SK-N-SH treated with all-trans-retinoic acid at 6 μM for 48 hours (cell line): ENCODE results near the gene PAIP1.

ENCODE experiments used
- ISL1 ChIP-seq: fragments of 250-450 bp; sonication (Bioruptor Pico); IDR thresholded peaks from 2 replicates; pipeline ENCODE4 v2.1.2; 2022; ENCODE audit warnings: mild to moderate bottlenecking, moderate library complexity
- OSR1 ChIP-seq: fragments of 250-450 bp; sonication (Bioruptor Pico); IDR thresholded peaks from 2 replicates; pipeline ENCODE4 v1.8.0; 2022; ENCODE audit warnings: moderate library complexity, mild to moderate bottlenecking, inconsistent platforms
- PPARA ChIP-seq: fragments of 250-450 bp; sonication (Bioruptor Pico); IDR thresholded peaks from 2 replicates; pipeline ENCODE4 v1.5.0; 2020; ENCODE audit warnings: mild to moderate bottlenecking, borderline replicate concordance
- RARB ChIP-seq: fragments of 250-450 bp; sonication (Bioruptor Pico); IDR thresholded peaks from 2 replicates; pipeline ENCODE4 v1.8.0; 2021; ENCODE audit warnings: mild to moderate bottlenecking, moderate library complexity
- ZFP3 ChIP-seq: fragments of 250-450 bp; sonication (Bioruptor Pico); IDR thresholded peaks from 2 replicates; pipeline ENCODE4 v1.5.0; 2020; ENCODE audit warnings: mild to moderate bottlenecking, moderate library complexity
- ZFP30 ChIP-seq: fragments of 450-650 bp; formaldehyde crosslinking; IDR thresholded peaks from 2 replicates; pipeline ENCODE4 v1.5.0; 2022; ENCODE audit warnings: mild to moderate bottlenecking, moderate library complexity
- ZNF565 ChIP-seq: fragments of 450-650 bp; formaldehyde crosslinking; conservative IDR thresholded peaks from 2 replicates; pipeline ENCODE4 v1.5.0; 2020; ENCODE audit warnings: low read depth, mild to moderate bottlenecking, moderate library complexity
- ZNF70 ChIP-seq: fragments of 450-650 bp; formaldehyde crosslinking; IDR thresholded peaks from 2 replicates; pipeline ENCODE4 v1.5.0; 2020; ENCODE audit warnings: mild to moderate bottlenecking, moderate library complexity
- ZNF8 ChIP-seq: fragments of 450-650 bp; formaldehyde crosslinking; IDR thresholded peaks from 2 replicates; pipeline ENCODE4 v1.5.0; 2020; ENCODE audit warnings: mild to moderate bottlenecking, moderate library complexity
- TF ChIP-seq, protein P1 (sequence below): fragments of 250-450 bp; sonication (Bioruptor Pico); IDR thresholded peaks from 2 replicates; pipeline ENCODE4 v1.8.0; 2020; ENCODE audit warnings: mild to moderate bottlenecking, moderate library complexity, borderline replicate concordance
- TF ChIP-seq, protein P2 (sequence below): fragments of 250-450 bp; sonication (Bioruptor Pico); IDR thresholded peaks from 2 replicates; pipeline ENCODE4 v1.5.0; 2020; ENCODE audit warnings: mild to moderate bottlenecking, moderate library complexity
- TF ChIP-seq, protein P3 (sequence below): fragments of 250-450 bp; sonication (Bioruptor Pico); IDR thresholded peaks from 2 replicates; pipeline ENCODE4 v1.5.1; 2020; ENCODE audit warnings: low read depth, mild to moderate bottlenecking, moderate library complexity

DNA sequence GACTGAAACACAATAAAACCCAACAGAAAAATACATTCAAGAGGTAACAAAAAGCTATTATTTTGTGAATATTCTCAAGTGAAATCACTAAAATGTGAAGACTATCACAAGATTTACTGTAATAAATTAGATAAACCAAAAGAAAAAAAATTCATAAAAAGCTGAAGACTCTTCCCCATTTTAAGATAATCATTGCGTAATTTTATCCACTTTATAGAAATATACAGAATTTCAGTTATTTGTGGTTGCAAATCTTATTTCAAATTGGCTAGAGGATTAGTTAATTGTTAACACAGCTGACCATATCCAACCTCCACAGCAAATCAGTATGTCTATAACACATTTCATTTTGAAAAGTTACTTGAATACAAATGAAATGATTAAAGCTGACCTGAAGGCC is 65.6 kb downstream of the PAIP1 start:
- TF ChIP-seq, protein P1, sequence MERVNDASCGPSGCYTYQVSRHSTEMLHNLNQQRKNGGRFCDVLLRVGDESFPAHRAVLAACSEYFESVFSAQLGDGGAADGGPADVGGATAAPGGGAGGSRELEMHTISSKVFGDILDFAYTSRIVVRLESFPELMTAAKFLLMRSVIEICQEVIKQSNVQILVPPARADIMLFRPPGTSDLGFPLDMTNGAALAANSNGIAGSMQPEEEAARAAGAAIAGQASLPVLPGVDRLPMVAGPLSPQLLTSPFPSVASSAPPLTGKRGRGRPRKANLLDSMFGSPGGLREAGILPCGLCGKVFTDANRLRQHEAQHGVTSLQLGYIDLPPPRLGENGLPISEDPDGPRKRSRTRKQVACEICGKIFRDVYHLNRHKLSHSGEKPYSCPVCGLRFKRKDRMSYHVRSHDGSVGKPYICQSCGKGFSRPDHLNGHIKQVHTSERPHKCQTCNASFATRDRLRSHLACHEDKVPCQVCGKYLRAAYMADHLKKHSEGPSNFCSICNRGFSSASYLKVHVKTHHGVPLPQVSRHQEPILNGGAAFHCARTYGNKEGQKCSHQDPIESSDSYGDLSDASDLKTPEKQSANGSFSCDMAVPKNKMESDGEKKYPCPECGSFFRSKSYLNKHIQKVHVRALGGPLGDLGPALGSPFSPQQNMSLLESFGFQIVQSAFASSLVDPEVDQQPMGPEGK (CRISPR knock-in tag), result no peak
- TF ChIP-seq ZNF8 (no peak), PPARA (CRISPR knock-in tag) (no peak), ZFP30 (CRISPR knock-in tag) (no peak), RARB (CRISPR knock-in tag) (no peak), OSR1 (CRISPR knock-in tag) (no peak), ZFP3 (CRISPR knock-in tag) (no peak), ZNF565 (CRISPR knock-in tag) (no peak), ISL1 (CRISPR knock-in tag) (no peak), ZNF70 (CRISPR knock-in tag) (no peak)
- TF ChIP-seq, protein P2, sequence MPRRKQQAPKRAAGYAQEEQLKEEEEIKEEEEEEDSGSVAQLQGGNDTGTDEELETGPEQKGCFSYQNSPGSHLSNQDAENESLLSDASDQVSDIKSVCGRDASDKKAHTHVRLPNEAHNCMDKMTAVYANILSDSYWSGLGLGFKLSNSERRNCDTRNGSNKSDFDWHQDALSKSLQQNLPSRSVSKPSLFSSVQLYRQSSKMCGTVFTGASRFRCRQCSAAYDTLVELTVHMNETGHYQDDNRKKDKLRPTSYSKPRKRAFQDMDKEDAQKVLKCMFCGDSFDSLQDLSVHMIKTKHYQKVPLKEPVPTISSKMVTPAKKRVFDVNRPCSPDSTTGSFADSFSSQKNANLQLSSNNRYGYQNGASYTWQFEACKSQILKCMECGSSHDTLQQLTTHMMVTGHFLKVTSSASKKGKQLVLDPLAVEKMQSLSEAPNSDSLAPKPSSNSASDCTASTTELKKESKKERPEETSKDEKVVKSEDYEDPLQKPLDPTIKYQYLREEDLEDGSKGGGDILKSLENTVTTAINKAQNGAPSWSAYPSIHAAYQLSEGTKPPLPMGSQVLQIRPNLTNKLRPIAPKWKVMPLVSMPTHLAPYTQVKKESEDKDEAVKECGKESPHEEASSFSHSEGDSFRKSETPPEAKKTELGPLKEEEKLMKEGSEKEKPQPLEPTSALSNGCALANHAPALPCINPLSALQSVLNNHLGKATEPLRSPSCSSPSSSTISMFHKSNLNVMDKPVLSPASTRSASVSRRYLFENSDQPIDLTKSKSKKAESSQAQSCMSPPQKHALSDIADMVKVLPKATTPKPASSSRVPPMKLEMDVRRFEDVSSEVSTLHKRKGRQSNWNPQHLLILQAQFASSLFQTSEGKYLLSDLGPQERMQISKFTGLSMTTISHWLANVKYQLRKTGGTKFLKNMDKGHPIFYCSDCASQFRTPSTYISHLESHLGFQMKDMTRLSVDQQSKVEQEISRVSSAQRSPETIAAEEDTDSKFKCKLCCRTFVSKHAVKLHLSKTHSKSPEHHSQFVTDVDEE (CRISPR knock-in tag), result no peak
- TF ChIP-seq, protein P3, sequence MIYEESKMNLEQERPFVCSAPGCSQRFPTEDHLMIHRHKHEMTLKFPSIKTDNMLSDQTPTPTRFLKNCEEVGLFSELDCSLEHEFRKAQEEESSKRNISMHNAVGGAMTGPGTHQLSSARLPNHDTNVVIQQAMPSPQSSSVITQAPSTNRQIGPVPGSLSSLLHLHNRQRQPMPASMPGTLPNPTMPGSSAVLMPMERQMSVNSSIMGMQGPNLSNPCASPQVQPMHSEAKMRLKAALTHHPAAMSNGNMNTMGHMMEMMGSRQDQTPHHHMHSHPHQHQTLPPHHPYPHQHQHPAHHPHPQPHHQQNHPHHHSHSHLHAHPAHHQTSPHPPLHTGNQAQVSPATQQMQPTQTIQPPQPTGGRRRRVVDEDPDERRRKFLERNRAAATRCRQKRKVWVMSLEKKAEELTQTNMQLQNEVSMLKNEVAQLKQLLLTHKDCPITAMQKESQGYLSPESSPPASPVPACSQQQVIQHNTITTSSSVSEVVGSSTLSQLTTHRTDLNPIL (CRISPR knock-in tag), result no peak
